ENCODE results near the gene KCNG2. TPM values are rescaled to one million over a fixed set of nuclear protein-coding genes. Genes with fewer than 3 reads are reported as not detected.

The KCNG2 gene
- total RNA-seq, 4 donors from 2014 or later: 0.41 to 6.7 TPM; not detected in 2

DNA sequence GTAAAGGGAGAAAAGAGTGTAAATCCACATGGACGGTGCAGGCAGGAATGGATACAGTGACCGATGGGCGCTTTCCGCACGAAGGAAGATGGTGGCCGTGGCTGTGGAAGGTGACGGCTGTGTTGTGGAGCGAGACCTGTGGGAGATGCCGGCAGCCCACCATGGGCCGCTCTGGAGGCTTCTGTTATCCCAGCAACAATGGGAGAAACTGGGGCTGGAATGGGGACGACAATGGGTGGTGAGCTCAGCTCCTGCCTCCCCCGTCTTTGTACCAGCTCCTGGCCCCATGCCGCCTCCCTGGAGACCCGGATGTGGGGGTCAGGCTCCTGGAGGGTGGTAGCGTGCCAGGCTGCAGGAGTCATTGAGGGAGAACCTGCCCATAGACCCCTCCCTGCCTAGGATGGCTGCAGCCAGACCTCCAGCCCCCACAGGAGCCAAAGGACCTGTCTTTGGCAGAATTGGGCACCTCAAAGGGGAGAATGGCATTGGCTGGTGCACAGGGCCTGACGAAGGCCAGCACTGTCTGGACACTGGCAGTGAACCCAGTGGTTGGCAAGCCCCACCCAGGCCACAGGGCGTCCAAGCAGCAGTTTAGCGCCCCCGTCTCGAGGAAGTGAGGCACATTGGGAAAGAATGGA, 81.1 kb downstream of the KCNG2 start:
- no peak for DNase-seq
- Histone ChIP-seq H3K4me1 (no peaks in the 10 kb centered on the region), H3K27me3 (peaks cover 6% of the 10 kb centered on the region), H3K9me3 (no peaks in the 10 kb centered on the region), H3K4me3 (no peak overlapping the region), H3K36me3 (no peaks in the 10 kb centered on the region), H3K27ac (no peak overlapping the region)
- TF ChIP-seq POLR2AphosphoS5 (IDR thresholded peaks at IDR 0.05): no peak
- TF ChIP-seq EP300 (IDR thresholded peaks at IDR 0.05; ENCODE audit: low read depth): no peak
- TF ChIP-seq, protein P1, sequence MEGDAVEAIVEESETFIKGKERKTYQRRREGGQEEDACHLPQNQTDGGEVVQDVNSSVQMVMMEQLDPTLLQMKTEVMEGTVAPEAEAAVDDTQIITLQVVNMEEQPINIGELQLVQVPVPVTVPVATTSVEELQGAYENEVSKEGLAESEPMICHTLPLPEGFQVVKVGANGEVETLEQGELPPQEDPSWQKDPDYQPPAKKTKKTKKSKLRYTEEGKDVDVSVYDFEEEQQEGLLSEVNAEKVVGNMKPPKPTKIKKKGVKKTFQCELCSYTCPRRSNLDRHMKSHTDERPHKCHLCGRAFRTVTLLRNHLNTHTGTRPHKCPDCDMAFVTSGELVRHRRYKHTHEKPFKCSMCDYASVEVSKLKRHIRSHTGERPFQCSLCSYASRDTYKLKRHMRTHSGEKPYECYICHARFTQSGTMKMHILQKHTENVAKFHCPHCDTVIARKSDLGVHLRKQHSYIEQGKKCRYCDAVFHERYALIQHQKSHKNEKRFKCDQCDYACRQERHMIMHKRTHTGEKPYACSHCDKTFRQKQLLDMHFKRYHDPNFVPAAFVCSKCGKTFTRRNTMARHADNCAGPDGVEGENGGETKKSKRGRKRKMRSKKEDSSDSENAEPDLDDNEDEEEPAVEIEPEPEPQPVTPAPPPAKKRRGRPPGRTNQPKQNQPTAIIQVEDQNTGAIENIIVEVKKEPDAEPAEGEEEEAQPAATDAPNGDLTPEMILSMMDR (IDR thresholded peaks at IDR 0.05): no peak
- TF ChIP-seq POLR2A (IDR thresholded peaks at IDR 0.05): no peak
- intact Hi-C loops (cut with DNase I; ENCODE audit: low total_unique reads) (no loop called here), in situ Hi-C loops (cut with MboI; ENCODE audit: low pct_ligation_motif_present in 1 of 4, low pct_unique_long_range_greater_than_20kb in 1 of 4, low sequenced_read_pairs in 3 of 4) (no loop called here)
- WGBS, 2 donors (ENCODE audit: low coverage in 1 of 2): 82 to 84% methylated on average over 8 to 20 of the region's 20 CpGs

DNA sequence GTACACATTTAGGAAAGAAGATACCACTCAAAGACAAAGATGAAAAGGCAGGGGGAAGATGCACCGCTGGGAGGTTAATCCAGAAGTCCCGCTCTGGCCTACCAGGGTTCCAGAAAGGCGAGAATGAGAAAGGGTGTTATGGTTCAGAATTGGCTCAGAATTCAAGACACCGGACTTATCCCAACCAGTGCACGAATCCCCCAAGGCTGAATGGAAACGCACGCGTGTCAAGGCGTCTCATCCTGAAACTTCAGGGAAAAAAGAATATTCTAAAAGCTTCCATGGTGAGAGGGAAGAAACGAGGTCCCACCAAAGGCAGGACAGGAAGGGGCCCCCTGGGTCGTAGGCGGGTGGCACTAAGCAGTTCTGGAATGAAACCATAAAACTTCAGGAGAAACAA, 81.8 kb downstream of the KCNG2 start:
- WGBS, 2 donors (ENCODE audit: low coverage in 1 of 2): 87 to 88% methylated on average over 11 to 12 of the region's 12 CpGs
- Histone ChIP-seq H3K9me3 (no peaks in the 10 kb centered on the region), H3K4me1 (no peaks in the 10 kb centered on the region), H3K36me3 (no peaks in the 10 kb centered on the region), H3K27me3 (peaks cover 4% of the 10 kb centered on the region), H3K27ac (no peak overlapping the region), H3K4me3 (no peak overlapping the region)
- DNase-seq: no peak
- no peak for TF ChIP-seq POLR2AphosphoS5 (IDR thresholded peaks at IDR 0.05)
- TF ChIP-seq, protein P1 (IDR thresholded peaks at IDR 0.05): no peak
- TF ChIP-seq POLR2A (IDR thresholded peaks at IDR 0.05): no peak
- no peak for TF ChIP-seq EP300 (IDR thresholded peaks at IDR 0.05; ENCODE audit: low read depth)
- intact Hi-C loops (cut with DNase I; ENCODE audit: low total_unique reads) (no loop called here), in situ Hi-C loops (cut with MboI; ENCODE audit: low pct_ligation_motif_present in 1 of 4, low pct_unique_long_range_greater_than_20kb in 1 of 4, low sequenced_read_pairs in 3 of 4) (no loop called here)

DNA sequence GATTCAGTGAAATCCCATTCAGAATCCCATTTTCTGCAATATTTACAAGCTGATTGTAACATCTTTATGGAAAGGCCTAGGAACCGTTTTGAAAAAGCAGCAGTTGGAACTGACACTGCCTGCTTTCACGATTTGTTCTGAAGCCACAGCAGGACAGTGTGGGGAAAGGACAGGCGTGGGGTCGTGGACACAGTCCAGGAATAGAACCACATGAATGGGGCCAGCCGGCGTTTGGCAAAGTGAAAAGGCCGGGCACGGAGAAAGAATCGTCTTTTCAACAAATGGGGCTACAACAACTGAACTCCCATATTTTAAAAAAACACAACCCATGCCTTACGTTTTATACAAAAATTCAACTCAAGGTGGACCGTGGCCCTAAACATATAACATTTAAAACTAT, 84.0 kb downstream of the KCNG2 start:
- 86 to 88% methylated on average over 4 to 11 of the region's 11 CpGs for WGBS, 2 donors (ENCODE audit: low coverage in 1 of 2)

DNA sequence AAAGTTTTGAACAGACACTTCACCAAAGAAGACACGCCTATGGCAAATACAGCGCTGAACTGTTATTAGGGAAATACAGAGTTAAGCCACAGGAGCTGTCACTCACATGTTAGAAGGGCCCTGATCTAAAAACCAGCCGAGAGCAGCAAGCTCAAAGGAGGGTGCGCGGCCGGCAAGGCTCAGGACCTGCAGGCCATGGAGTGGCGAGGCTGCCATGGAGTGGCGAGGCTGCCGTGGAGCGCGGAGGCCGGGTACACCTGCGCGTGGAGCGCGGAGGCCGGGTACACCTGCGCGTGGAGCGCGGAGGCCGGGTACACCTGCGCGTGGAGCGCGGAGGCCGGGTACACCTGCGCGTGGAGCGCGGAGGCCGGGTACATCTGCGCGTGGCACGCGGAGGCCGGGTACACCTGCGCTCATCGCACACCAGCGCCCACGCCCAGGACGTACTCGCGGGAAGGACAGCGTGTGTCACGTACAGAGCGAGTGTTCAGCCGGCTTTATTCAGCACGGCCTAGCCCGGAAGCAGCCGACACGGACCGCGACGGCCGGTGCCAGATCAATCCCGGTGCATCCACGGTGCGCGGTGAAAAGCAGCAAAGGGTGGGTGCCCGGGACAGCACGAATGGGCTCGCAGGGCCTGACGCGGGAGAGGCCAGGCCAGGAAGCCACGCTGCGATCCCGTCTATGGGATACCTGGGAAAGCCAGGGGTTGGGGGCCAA, 84.9 kb downstream of the KCNG2 start:
- H3K9me3 ChIP-seq: no peaks in the 10 kb centered on the region

More for the DNA sequence above, 84.0 kb downstream of the KCNG2 start:
- in situ Hi-C loops (cut with MboI; ENCODE audit: low pct_ligation_motif_present in 1 of 4, low pct_unique_long_range_greater_than_20kb in 1 of 4, low sequenced_read_pairs in 3 of 4) (no loop called here), intact Hi-C loops (cut with DNase I; ENCODE audit: low total_unique reads) (no loop called here)
- no peak for TF ChIP-seq EP300 (IDR thresholded peaks at IDR 0.05; ENCODE audit: low read depth)
- TF ChIP-seq, protein P1 (IDR thresholded peaks at IDR 0.05): no peak
- no peak for TF ChIP-seq POLR2A (IDR thresholded peaks at IDR 0.05)
- TF ChIP-seq POLR2AphosphoS5 (IDR thresholded peaks at IDR 0.05): no peak
- Histone ChIP-seq H3K27me3 (no peaks in the 10 kb centered on the region), H3K4me1 (no peaks in the 10 kb centered on the region), H3K27ac (no peak overlapping the region), H3K9me3 (no peaks in the 10 kb centered on the region), H3K36me3 (no peaks in the 10 kb centered on the region), H3K4me3 (no peak overlapping the region)
- no peak for DNase-seq

More for the DNA sequence above, 84.9 kb downstream of the KCNG2 start:
- H3K4me3 ChIP-seq: no peak overlapping the region
- no peaks in the 10 kb centered on the region for H3K36me3 ChIP-seq
- 86 to 97% methylated on average over 16 to 68 of the region's 68 CpGs for WGBS, 2 donors (ENCODE audit: low coverage in 1 of 2)
- no peaks in the 10 kb centered on the region for H3K4me1 ChIP-seq
- no peak overlapping the region for H3K27ac ChIP-seq
- no peaks in the 10 kb centered on the region for H3K27me3 ChIP-seq
- in situ Hi-C loops (cut with MboI; ENCODE audit: low pct_ligation_motif_present in 1 of 4, low pct_unique_long_range_greater_than_20kb in 1 of 4, low sequenced_read_pairs in 3 of 4): no loop called here
- no peak for DNase-seq
- intact Hi-C loops (cut with DNase I; ENCODE audit: low total_unique reads): no loop called here
- no peak for TF ChIP-seq EP300 (IDR thresholded peaks at IDR 0.05; ENCODE audit: low read depth)
- TF ChIP-seq POLR2AphosphoS5 (IDR thresholded peaks at IDR 0.05): no peak
- TF ChIP-seq, protein P1 (IDR thresholded peaks at IDR 0.05): no peak
- no peak for TF ChIP-seq POLR2A (IDR thresholded peaks at IDR 0.05)

Measured in transverse colon (tissue), 4 donors.